Neural cell (in vitro differentiated cells): ENCODE measurements around the gene MS4A2. TPM values are rescaled to one million over a fixed set of nuclear protein-coding genes. Genes with fewer than 3 reads are reported as not detected.
A peak's percentile ranks its signal among the peaks of the same experiment; 100 is the strongest.

Experiments used
- H2AFZ ChIP-seq: fragments of 200-600, 300-800 bp; sonication (generic), shearing (Covaris generic); 2 replicates; pipeline ENCODE4 v1.6.0; 2014; ENCODE audit warnings: low read depth, mild to moderate bottlenecking, antibody characterized with exemption, low read length, moderate library complexity
- H3F3A ChIP-seq: fragments of 200-600 bp; shearing (Covaris generic); 2 replicates; pipeline ENCODE4 v1.6.1; 2016; ENCODE audit warnings: mild to moderate bottlenecking, moderate library complexity, mixed read lengths, antibody characterized with exemption, low read length; ENCODE audit not compliant: insufficient read depth, poor library complexity, severe bottlenecking
- H3K27ac ChIP-seq: fragments of 200-600, 300-800 bp; sonication (generic), shearing (Covaris generic); 2 replicates; pipeline ENCODE4 v1.5.1; 2014; ENCODE audit warnings: mild to moderate bottlenecking, low read length, moderate library complexity
- H3K27me3 ChIP-seq: fragments of 300-800, 200-600 bp; sonication (generic), shearing (Covaris generic); 2 replicates; pipeline ENCODE4 v1.6.0; 2014; ENCODE audit warnings: mild to moderate bottlenecking, low read depth, low read length, moderate library complexity; ENCODE audit not compliant: insufficient read depth
- H3K36me3 ChIP-seq: fragments of 300-800, 200-600 bp; sonication (generic), shearing (Covaris generic); 2 replicates; pipeline ENCODE4 v1.5.1; 2014; ENCODE audit warnings: mild to moderate bottlenecking, antibody characterized with exemption, low read length, moderate library complexity; ENCODE audit not compliant: insufficient read depth
- H3K4me2 ChIP-seq: fragments of 300-800, 200-600 bp; sonication (generic), shearing (Covaris generic); 2 replicates; pipeline ENCODE4 v1.6.0; 2014; ENCODE audit warnings: mild to moderate bottlenecking, low read length
- H3K4me3 ChIP-seq: fragments of 300-800, 200-600 bp; sonication (generic), shearing (Covaris generic); 2 replicates; pipeline ENCODE4 v1.5.1; 2014; ENCODE audit warnings: mild to moderate bottlenecking, low read length, moderate library complexity
- H3K79me2 ChIP-seq: fragments of 200-600 bp; shearing (Covaris generic); replicated peaks from 2 replicates; pipeline ENCODE4 v1.6.0; 2014; ENCODE audit warnings: mild to moderate bottlenecking, low read length, moderate library complexity; ENCODE audit not compliant: insufficient read depth
- H3K9ac ChIP-seq: fragments of 300-800, 200-600 bp; sonication (generic), shearing (Covaris generic); 2 replicates; pipeline ENCODE4 v1.6.1; 2016; ENCODE audit warnings: mild to moderate bottlenecking, low read length, mixed read lengths
- H3K9me2 ChIP-seq: fragments of 200-600 bp; shearing (Covaris generic); 2 replicates; pipeline ENCODE4 v1.6.1; 2016; ENCODE audit warnings: mild to moderate bottlenecking, low read length, mixed read lengths; ENCODE audit not compliant: insufficient read depth
- H3K9me3 ChIP-seq: fragments of 200-600, 300-800 bp; sonication (generic), shearing (Covaris generic); 2 replicates; pipeline ENCODE4 v1.6.1; 2016; ENCODE audit warnings: mild to moderate bottlenecking, mixed run types, low read length, moderate library complexity, mixed read lengths
- H4K20me1 ChIP-seq: fragments of 200-600 bp; shearing (Covaris generic); 2 replicates; pipeline ENCODE4 v1.6.1; 2016; ENCODE audit warnings: mild to moderate bottlenecking, mixed run types; ENCODE audit not compliant: insufficient read depth
- EP300 ChIP-seq: fragments of 450-650 bp; conservative IDR thresholded peaks from 2 replicates; pipeline ENCODE4 v1.6.1; 2014; ENCODE audit warnings: antibody characterized with exemption, mild to moderate bottlenecking, moderate library complexity; ENCODE audit not compliant: poor library complexity, severe bottlenecking
- EZH2 ChIP-seq: fragments of 200-600, 300-800 bp; shearing (Covaris generic), sonication (generic); IDR thresholded peaks from 2 replicates; pipeline ENCODE4 v1.6.1; 2014; ENCODE audit warnings: antibody characterized with exemption, low read length, borderline replicate concordance, mild to moderate bottlenecking; ENCODE audit not compliant: insufficient read depth, poor library complexity, severe bottlenecking
- MXI1 ChIP-seq: fragments of 450-650 bp; conservative IDR thresholded peaks from 2 replicates; pipeline ENCODE4 v1.6.1; 2014; ENCODE audit warnings: antibody characterized with exemption, mild to moderate bottlenecking; ENCODE audit not compliant: poor library complexity, severe bottlenecking
- POLR2AphosphoS5 ChIP-seq: IDR thresholded peaks from 2 replicates; pipeline ENCODE4 v1.6.1; 2012
- RAD21 ChIP-seq: fragments of 450-650 bp; conservative IDR thresholded peaks from 2 replicates; pipeline ENCODE4 v1.6.1; 2014; ENCODE audit warnings: antibody characterized with exemption, mild to moderate bottlenecking, moderate library complexity
- SMC3 ChIP-seq: fragments of 450-650 bp; conservative IDR thresholded peaks from 2 replicates; pipeline ENCODE4 v1.6.1; 2014; ENCODE audit warnings: antibody characterized with exemption, mild to moderate bottlenecking, moderate library complexity; ENCODE audit not compliant: poor library complexity
- TAF1 ChIP-seq: IDR thresholded peaks from 2 replicates; pipeline ENCODE4 v1.6.1; 2012; ENCODE audit warnings: low read depth
- polyA plus RNA-seq: library from polyadenylated mRNA; depleted of rRNA; stranded (reverse); fragments of >200 nt; gene quantifications from 2 replicates; pipeline ENCODE4 v1.2.3, GENCODE V29; 2014
- TF ChIP-seq, protein P1 (sequence below): fragments of 450-650 bp; IDR thresholded peaks from 2 replicates; pipeline ENCODE4 v1.5.1; 2014; ENCODE audit warnings: antibody characterized with exemption, mild to moderate bottlenecking, moderate library complexity; ENCODE audit not compliant: poor library complexity, severe bottlenecking
- TF ChIP-seq, protein P2 (sequence below): IDR thresholded peaks from 2 replicates; pipeline ENCODE4 v1.6.1; 2012; ENCODE audit warnings: borderline replicate concordance

Gene MS4A2
- polyA plus RNA-seq, 1 donor from 2014 or later = not detected

DNA sequence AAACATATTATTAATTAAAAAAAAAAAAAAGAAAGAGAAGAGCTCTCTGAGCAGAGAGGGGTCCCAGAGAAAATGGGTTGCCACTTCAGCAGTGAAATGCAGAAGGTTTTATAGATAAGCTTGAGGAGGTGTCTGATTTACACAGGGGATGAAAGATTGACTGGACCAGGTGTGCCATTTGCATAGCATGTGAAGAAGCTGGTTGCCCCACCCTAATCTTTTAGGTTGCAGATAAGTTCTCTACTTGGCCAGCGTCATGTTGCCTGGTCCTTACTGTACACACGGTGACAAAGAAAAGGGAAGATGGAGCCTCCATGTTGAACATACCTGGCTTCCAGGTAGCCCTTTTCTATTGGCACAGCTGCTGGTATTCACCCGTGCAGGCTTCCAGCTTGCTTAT, 41.4 kb downstream of the MS4A2 start:
- Histone ChIP-seq H4K20me1 (no peaks in the 10 kb centered on the region), H3K9me3 (no peaks in the 10 kb centered on the region), H3K27ac (no peak overlapping the region), H3K4me2 (no peak overlapping the region), H3K36me3 (no peaks in the 10 kb centered on the region), H3K79me2 (no peaks in the 10 kb centered on the region), H3K27me3 (no peaks in the 10 kb centered on the region), H2AFZ (no peak overlapping the region), H3F3A (no peaks in the 10 kb centered on the region), H3K9me2 (no peaks in the 10 kb centered on the region), H3K4me3 (no peak overlapping the region), H3K9ac (no peak overlapping the region)
- TF ChIP-seq MXI1 = no peak
- TF ChIP-seq TAF1 = no peak
- TF ChIP-seq, protein P1, sequence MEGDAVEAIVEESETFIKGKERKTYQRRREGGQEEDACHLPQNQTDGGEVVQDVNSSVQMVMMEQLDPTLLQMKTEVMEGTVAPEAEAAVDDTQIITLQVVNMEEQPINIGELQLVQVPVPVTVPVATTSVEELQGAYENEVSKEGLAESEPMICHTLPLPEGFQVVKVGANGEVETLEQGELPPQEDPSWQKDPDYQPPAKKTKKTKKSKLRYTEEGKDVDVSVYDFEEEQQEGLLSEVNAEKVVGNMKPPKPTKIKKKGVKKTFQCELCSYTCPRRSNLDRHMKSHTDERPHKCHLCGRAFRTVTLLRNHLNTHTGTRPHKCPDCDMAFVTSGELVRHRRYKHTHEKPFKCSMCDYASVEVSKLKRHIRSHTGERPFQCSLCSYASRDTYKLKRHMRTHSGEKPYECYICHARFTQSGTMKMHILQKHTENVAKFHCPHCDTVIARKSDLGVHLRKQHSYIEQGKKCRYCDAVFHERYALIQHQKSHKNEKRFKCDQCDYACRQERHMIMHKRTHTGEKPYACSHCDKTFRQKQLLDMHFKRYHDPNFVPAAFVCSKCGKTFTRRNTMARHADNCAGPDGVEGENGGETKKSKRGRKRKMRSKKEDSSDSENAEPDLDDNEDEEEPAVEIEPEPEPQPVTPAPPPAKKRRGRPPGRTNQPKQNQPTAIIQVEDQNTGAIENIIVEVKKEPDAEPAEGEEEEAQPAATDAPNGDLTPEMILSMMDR = no peak
- TF ChIP-seq POLR2AphosphoS5 = no peak

DNA sequence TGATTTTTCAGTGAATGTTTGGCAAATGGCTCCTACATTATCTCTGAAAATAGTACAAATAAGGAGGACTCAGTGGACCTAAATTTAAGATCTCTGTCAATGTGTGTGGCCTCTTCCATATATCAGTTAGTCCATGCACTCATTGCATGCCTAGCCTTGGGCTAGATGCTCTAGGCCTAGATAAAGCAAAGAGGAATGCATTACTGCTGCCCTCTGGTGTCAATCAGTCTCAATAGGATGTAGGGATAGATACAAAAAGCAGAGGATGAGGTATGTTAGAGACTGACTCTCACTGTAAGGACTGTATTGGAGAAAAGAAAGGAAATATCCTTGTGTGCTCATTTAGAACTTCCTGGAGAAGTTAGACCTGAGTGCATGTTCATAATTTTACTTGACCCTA, 42.0 kb downstream of the MS4A2 start:
- Histone ChIP-seq H3K27me3 (no peaks in the 10 kb centered on the region), H3K4me3 (no peak overlapping the region), H3F3A (no peaks in the 10 kb centered on the region), H3K9me3 (no peaks in the 10 kb centered on the region), H3K9me2 (no peaks in the 10 kb centered on the region), H3K79me2 (no peaks in the 10 kb centered on the region), H3K9ac (no peak overlapping the region), H3K4me2 (no peak overlapping the region), H3K36me3 (no peaks in the 10 kb centered on the region), H2AFZ (no peak overlapping the region), H4K20me1 (no peaks in the 10 kb centered on the region), H3K27ac (no peak overlapping the region)
- no peak for TF ChIP-seq MXI1
- peak; percentile 81 for TF ChIP-seq SMC3
- no peak for TF ChIP-seq TAF1
- TF ChIP-seq RAD21 = peak; percentile 75
- TF ChIP-seq, protein P1 = peak; percentile 70
- TF ChIP-seq EZH2 = no peak
- TF ChIP-seq, protein P2, sequence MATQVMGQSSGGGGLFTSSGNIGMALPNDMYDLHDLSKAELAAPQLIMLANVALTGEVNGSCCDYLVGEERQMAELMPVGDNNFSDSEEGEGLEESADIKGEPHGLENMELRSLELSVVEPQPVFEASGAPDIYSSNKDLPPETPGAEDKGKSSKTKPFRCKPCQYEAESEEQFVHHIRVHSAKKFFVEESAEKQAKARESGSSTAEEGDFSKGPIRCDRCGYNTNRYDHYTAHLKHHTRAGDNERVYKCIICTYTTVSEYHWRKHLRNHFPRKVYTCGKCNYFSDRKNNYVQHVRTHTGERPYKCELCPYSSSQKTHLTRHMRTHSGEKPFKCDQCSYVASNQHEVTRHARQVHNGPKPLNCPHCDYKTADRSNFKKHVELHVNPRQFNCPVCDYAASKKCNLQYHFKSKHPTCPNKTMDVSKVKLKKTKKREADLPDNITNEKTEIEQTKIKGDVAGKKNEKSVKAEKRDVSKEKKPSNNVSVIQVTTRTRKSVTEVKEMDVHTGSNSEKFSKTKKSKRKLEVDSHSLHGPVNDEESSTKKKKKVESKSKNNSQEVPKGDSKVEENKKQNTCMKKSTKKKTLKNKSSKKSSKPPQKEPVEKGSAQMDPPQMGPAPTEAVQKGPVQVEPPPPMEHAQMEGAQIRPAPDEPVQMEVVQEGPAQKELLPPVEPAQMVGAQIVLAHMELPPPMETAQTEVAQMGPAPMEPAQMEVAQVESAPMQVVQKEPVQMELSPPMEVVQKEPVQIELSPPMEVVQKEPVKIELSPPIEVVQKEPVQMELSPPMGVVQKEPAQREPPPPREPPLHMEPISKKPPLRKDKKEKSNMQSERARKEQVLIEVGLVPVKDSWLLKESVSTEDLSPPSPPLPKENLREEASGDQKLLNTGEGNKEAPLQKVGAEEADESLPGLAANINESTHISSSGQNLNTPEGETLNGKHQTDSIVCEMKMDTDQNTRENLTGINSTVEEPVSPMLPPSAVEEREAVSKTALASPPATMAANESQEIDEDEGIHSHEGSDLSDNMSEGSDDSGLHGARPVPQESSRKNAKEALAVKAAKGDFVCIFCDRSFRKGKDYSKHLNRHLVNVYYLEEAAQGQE = no peak
- no peak for TF ChIP-seq POLR2AphosphoS5
- TF ChIP-seq EP300 = no peak
